ACHN (cell line): ENCODE data around the gene STUB1.

Source experiments
- DNase-seq: peaks from one replicate; pipeline ENCODE4 v3.0.0-alpha.2; 2015
- in situ Hi-C: cut with HindIII; loops from 2 replicates; pipeline ENCODE4 v1.10.0; 2017; ENCODE audit warnings: low sequenced_read_pairs, low pct_ligation_motif_present, low pct_unique_long_range_greater_than_20kb

The STUB1 gene

DNA sequence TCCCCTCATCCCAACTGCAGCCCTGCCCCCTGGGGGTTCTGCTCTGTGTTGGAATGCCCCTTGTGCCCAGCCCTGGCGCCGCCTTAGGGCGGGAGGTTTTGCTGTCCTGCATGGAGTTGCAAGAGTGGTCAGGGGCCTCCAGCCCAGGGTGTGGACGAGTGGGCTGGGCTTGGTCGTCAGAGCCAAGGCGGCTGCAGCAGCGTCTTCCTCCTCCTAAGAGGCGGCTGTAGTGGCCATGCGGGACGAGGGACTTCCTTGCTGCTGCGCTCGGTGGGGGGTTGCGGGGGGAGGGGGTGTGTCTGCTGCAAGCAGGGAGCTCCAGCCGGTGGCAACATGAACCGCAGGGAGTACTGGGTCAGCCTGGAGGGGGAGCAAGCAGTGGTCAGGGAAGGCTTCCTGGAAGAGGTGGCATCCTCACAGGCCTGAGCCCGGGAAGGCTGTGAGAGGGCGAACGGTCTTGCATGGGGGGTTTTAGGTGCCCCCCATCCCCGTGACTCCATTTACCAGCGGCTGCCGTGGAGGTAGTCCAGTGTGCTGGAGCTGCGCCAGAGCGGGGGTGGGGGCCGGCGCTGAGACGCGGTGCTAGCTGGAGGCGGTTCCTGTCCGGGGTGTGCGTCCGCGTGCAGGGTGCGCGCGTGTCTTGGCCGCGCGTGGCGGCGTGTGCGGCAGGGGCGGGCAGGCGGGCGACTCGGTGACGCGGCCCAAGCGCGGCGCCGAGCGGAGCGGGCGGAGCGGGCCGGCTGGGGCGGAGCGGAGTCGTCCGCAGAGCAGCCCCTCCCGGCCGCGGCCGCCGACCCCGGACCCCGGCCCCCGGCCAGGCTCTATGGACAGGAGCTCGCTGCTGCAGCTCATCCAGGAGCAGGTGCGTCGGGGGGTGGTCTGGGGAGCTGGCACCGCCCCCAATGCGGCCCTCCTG is 5.0 kb upstream of the STUB1 start, which contains the start of gene RHBDL1:
TSS of gene RHBDL1 (plus strand) at position 704 of the 916 bp plus-strand sequence. CDS start at position 824, 120 bp downstream.
- DNase-seq = peak; percentile 58
- in situ Hi-C loops = no loop called here

DNA sequence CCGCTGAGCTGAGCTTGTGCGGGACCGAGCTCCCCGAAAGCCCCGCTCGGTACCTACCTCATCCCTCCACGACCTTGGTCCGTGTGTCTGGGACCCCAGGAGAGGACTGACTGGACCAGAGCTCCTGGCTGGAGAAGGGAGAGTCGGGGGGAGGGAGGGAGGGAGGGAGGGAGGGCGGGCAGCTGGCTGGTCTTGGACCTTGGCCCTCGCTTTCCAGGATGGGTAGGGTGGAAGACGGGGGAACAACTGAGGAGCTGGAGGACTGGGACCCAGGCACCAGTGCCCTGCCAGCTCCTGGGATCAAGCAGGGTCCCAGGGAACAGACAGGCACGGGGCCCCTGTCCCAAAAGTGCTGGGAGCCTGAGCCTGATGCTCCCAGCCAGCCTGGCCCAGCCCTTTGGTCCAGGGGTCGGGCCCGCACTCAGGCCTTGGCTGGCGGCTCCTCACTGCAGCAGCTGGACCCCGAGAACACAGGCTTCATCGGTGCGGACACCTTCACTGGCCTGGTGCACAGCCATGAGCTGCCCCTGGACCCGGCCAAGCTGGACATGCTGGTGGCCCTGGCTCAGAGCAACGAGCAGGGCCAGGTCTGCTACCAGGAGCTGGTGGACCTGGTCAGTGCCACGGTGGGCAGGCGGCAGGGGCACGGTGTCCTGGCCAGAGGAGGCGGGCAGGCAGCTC is 4.2 kb upstream of the STUB1 start:
- DNase-seq = no peak
- in situ Hi-C loops = no loop called here

DNA sequence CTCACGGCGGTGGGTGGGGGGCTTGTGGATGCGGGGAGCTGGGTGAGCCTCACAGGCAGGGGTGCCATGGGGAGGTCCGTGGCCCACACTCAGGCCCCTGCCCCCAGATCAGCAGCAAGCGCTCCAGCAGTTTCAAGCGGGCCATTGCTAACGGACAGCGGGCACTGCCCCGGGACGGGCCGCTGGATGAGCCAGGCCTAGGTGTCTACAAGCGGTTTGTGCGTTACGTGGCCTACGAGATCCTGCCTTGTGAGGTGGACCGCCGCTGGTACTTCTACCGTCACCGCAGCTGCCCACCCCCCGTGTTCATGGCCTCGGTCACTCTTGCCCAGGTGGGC is 3.7 kb upstream of the STUB1 start:
- no peak for DNase-seq
- in situ Hi-C loops = no loop called here

DNA sequence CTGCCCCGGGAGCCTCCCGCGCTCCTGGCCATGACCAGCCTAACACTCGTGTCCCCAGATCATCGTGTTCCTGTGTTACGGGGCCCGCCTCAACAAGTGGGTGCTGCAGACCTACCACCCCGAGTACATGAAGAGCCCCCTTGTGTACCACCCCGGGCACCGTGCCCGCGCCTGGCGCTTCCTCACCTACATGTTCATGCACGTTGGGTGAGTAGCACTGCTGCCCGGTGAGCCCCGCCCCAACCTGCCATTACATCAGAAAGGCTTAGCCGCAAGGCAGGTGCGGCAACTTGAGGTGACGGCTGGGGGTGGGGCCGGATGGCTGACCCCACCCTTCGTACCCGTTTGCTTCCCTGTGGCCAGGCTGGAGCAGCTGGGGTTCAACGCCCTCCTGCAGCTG is 3.3 kb upstream of the STUB1 start:
- in situ Hi-C loops = no loop called here
- no peak for DNase-seq

GRCh38 chr16:677316-678190 is 2.7 kb upstream of the STUB1 start:
- in situ Hi-C loops = no loop called here
- no peak for DNase-seq

DNA sequence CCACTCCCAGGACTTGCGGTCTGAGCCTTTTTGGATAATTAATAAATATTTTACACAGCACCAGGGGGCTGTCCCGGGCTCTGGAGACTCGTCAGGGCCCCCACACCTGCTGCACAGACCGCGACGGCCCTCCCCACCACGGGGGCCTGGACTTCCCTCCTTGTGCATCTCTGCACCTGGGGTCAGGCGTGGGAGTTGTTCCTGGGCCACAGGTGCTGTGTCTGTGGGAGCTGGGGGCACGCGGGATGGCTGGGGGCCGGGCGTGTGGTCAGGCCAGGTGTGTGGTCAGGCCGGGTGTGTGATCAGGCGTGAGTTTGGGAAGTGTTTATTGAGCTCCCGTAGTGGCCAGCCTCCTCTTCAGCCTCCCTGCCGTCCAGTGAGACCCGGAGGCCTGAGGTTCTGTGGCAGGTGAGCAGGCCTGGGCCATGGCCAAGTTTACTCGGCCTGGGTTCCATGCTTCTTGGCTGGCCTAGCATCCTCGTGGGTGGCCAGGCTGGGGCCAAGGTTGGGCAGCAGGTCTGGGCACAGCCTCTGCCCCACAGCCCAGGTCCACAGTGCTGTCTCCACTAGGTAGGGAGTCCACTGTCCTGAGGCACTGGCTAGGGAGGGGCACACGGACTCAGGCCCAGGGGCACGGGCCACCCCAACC is 1.9 kb upstream of the STUB1 start:
- in situ Hi-C loops = no loop called here
- DNase-seq = no peak

- in situ Hi-C loops = no loop called here
- DNase-seq = peak; percentile 78
Measured at GRCh38 chr16:678858-679813, 1.1 kb upstream of the STUB1 start.

GRCh38 chr16:680625-680945 is 375 bp downstream of the STUB1 start:
- no peak for DNase-seq
- in situ Hi-C loops = no loop called here

DNA sequence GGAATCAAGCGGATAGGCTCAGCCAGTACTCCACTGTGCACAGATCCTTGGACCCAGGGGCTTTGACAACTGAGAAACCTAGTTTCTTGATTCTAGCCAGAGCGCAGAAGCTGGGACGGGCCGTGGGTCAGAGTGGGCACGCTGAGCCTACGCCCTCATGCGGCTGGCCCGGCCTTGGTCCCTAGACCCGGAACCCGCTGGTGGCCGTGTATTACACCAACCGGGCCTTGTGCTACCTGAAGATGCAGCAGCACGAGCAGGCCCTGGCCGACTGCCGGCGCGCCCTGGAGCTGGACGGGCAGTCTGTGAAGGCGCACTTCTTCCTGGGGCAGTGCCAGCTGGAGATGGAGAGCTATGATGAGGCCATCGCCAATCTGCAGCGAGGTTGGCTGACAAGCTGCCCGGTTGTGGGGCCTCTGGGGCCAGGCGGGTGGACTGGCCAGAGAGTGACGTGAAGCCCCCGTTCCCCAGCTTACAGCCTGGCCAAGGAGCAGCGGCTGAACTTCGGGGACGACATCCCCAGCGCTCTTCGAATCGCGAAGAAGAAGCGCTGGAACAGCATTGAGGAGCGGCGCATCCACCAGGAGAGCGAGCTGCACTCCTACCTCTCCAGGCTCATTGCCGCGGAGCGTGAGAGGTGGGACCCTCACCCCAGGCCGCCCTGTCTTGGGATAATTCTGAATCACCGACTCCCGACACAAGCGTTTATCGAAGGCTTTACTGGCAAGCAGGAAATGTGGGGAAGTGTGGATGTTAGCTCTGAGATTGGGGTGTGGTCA is 946 bp downstream of the STUB1 start:
- DNase-seq = peak; percentile 64
- in situ Hi-C loops = no loop called here

- in situ Hi-C loops = no loop called here
- peak; percentile 30 for DNase-seq
Measured at GRCh38 chr16:681746-682427, 1.7 kb downstream of the STUB1 start.

GRCh38 chr16:682493-683395 is 2.5 kb downstream of the STUB1 start:
- in situ Hi-C loops = no loop called here
- DNase-seq = no peak

GRCh38 chr16:683396-684070 is 3.3 kb downstream of the STUB1 start:
- in situ Hi-C loops = no loop called here
- no peak for DNase-seq

GRCh38 chr16:684071-684794 is 4.0 kb downstream of the STUB1 start, which contains the start of gene JMJD8:
Gene JMJD8 (minus strand): TSS chr16:684334. CDS start chr16:684319, 15 bp downstream.
- in situ Hi-C loops = no loop called here
- peak; percentile 99 for DNase-seq

DNA sequence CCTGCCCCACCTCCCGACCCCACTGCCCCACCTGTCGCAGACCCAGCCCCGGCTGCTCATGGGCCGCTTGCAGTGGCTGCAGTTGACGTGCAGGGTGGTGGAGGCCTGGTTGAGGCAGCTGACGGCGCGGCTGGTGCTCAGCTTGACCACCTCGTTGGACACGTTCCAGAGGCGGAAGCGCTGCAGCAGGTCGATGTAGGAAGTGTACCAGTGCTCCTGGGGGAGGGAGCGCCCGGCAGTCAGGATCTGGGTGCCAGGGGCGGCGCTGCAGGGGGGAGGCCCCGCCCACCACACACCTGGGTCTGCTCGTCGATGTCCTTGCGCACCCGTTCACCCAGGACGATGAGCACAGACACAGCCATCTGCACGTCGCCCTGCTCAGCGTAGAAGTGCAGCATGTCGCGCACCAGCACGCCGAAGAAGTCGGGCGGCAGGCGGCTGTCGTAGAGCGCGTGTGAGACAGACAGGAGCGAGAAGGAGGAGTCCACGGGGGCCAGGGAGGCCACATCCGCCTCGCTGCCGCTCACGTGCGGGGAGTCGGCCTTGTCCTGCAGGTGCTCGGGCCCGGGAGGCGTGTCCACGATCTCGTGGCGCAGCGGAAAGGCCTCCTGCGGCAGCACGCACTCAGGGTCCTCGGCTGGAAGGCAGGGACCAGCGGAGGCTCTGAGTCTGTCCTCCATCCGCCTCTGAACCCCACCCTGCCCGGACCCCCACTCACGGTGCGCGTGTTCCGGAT is 4.9 kb downstream of the STUB1 start:
- in situ Hi-C loops = no loop called here
- no peak for DNase-seq
